Immature natural killer cell (primary cell): ENCODE measurements around the gene LPAR3. TPM values are rescaled to one million over a fixed set of nuclear protein-coding genes. Genes with fewer than 3 reads are reported as not detected.

Experiments used
- DNase-seq, 3 donors: peaks; one replicate each; pipeline ENCODE4 v3.0.0; 2022; ENCODE audit warnings: mixed read lengths in 1 of 3
- H3K27ac Mint-ChIP-seq, 6 donors: one replicate each; pipeline ENCODE4 v1.8.0; 2020; ENCODE audit warnings: mixed read lengths in 6 of 6, mild to moderate bottlenecking in 5 of 6, inconsistent platforms in 4 of 6, moderate library complexity in 3 of 6
- H3K27me3 Mint-ChIP-seq, 3 donors: one replicate each; pipeline ENCODE4 v1.8.0; 2020 to 2021; ENCODE audit warnings: low read depth in 3 of 3, mild to moderate bottlenecking in 3 of 3, mixed read lengths in 3 of 3, moderate library complexity in 3 of 3, inconsistent platforms in 1 of 3
- H3K36me3 Mint-ChIP-seq, 3 donors: one replicate each; pipeline ENCODE4 v1.8.0; 2020; ENCODE audit warnings: mixed read lengths in 3 of 3, inconsistent platforms in 2 of 3, mild to moderate bottlenecking in 2 of 3
- H3K4me1 Mint-ChIP-seq, 2 donors: one replicate each; pipeline ENCODE4 v1.8.0; 2020; ENCODE audit warnings: inconsistent platforms in 2 of 2, mild to moderate bottlenecking in 2 of 2, mixed read lengths in 2 of 2, moderate library complexity in 1 of 2
- H3K4me3 Mint-ChIP-seq, 5 donors: one replicate each; pipeline ENCODE4 v1.8.0; 2020; ENCODE audit warnings: mild to moderate bottlenecking in 5 of 5, mixed read lengths in 5 of 5, inconsistent platforms in 3 of 5, moderate library complexity in 3 of 5
- H3K9me3 Mint-ChIP-seq, 6 donors: one replicate each; pipeline ENCODE4 v1.8.0; 2020; ENCODE audit warnings: mild to moderate bottlenecking in 6 of 6, mixed read lengths in 6 of 6, inconsistent platforms in 4 of 6, moderate library complexity in 3 of 6
- polyA plus RNA-seq, 3 donors: library from polyadenylated mRNA; unstranded; fragments of 300-500 nt; fragmentation: Illumina TruSeq; gene quantifications; one replicate each; pipeline ENCODE4 v1.2.3, GENCODE V29; 2021

Gene LPAR3
- polyA plus RNA-seq, 3 donors from 2014 or later = 0.30 TPM; not detected in 2

GRCh38 chr1:84763912-84764680, 128.9 kb downstream of the LPAR3 start:
- Mint-ChIP-seq H3K9me3 (peaks cover 0 to 2% (median 0%) of the 10 kb centered on the region in 6 donors), H3K4me3 (no peak overlapping the region), H3K4me1 (peaks cover 0 to 4% of the 10 kb centered on the region in 2 donors), H3K27me3 (peaks cover 5 to 12% (median 9%) of the 10 kb centered on the region in 3 donors), H3K27ac (no peak overlapping the region), H3K36me3 (no peaks in the 10 kb centered on the region)
- DNase-seq = no peak

- H3K36me3 Mint-ChIP-seq = no peaks in the 10 kb centered on the region
- H3K27ac Mint-ChIP-seq = no peak overlapping the region
- peaks cover 4 to 14% (median 6%) of the 10 kb centered on the region in 3 donors for H3K27me3 Mint-ChIP-seq
- peaks cover 0 to 2% (median 0%) of the 10 kb centered on the region in 6 donors for H3K9me3 Mint-ChIP-seq
- peaks cover 0 to 8% of the 10 kb centered on the region in 2 donors for H3K4me1 Mint-ChIP-seq
- no peak for DNase-seq
- no peak overlapping the region for H3K4me3 Mint-ChIP-seq
These were observed 130.3 kb downstream of the LPAR3 start for GRCh38 chr1:84762664-84763063.

Other genes with a start within 250 kb of the LPAR3 start
- 10 to 100 TPM; 14.4 to 24.3 (median 20.2) TPM for gene SSX2IP, start 202.7 kb downstream of the LPAR3 start, polyA plus RNA-seq
- gene MCOLN2, start 103.9 kb upstream of the LPAR3 start, polyA plus RNA-seq = 1 to 10 TPM; 1.4 to 3.8 (median 2.1) TPM
- gene MCOLN3, start 155.3 kb upstream of the LPAR3 start, polyA plus RNA-seq = not detected